SK-N-SH treated with all-trans-retinoic acid at 6 μM for 48 hours (cell line): ENCODE data around the gene NPFFR2.

Experiments used
- ARNTL ChIP-seq: fragments of 450-650 bp; formaldehyde crosslinking; IDR thresholded peaks from 2 replicates; pipeline ENCODE4 v1.5.0; 2020; ENCODE audit warnings: low read depth, mild to moderate bottlenecking, moderate library complexity, borderline replicate concordance
- CREB5 ChIP-seq: fragments of 250-450 bp; sonication (Bioruptor Pico); IDR thresholded peaks from 2 replicates; pipeline ENCODE4 v1.5.1; 2020; ENCODE audit warnings: low read depth, mild to moderate bottlenecking, moderate library complexity
- OSR1 ChIP-seq: fragments of 250-450 bp; sonication (Bioruptor Pico); IDR thresholded peaks from 2 replicates; pipeline ENCODE4 v1.8.0; 2022; ENCODE audit warnings: moderate library complexity, mild to moderate bottlenecking, inconsistent platforms
- RARB ChIP-seq: fragments of 250-450 bp; sonication (Bioruptor Pico); IDR thresholded peaks from 2 replicates; pipeline ENCODE4 v1.8.0; 2021; ENCODE audit warnings: mild to moderate bottlenecking, moderate library complexity
- SNAI2 ChIP-seq: fragments of 250-450 bp; sonication (Bioruptor Pico); IDR thresholded peaks from 2 replicates; pipeline ENCODE4 v1.5.0; 2020; ENCODE audit warnings: mild to moderate bottlenecking, moderate library complexity
- TSHZ2 ChIP-seq: fragments of 250-450 bp; sonication (Bioruptor Pico); IDR thresholded peaks from 2 replicates; pipeline ENCODE4 v1.5.0; 2020; ENCODE audit warnings: mild to moderate bottlenecking, moderate library complexity
- ZNF8 ChIP-seq: fragments of 450-650 bp; formaldehyde crosslinking; IDR thresholded peaks from 2 replicates; pipeline ENCODE4 v1.5.0; 2020; ENCODE audit warnings: mild to moderate bottlenecking, moderate library complexity
- TF ChIP-seq, protein P1 (sequence below): fragments of 250-450 bp; sonication (Bioruptor Pico); IDR thresholded peaks from 2 replicates; pipeline ENCODE4 v1.8.0; 2021; ENCODE audit warnings: low read depth, mild to moderate bottlenecking, moderate library complexity, borderline replicate concordance

- no peak for TF ChIP-seq TSHZ2 (CRISPR knock-in tag)
- TF ChIP-seq OSR1: no peak
- no peak for TF ChIP-seq SNAI2 (CRISPR knock-in tag)
- no peak for TF ChIP-seq CREB5 (CRISPR knock-in tag)
- TF ChIP-seq, protein P1, sequence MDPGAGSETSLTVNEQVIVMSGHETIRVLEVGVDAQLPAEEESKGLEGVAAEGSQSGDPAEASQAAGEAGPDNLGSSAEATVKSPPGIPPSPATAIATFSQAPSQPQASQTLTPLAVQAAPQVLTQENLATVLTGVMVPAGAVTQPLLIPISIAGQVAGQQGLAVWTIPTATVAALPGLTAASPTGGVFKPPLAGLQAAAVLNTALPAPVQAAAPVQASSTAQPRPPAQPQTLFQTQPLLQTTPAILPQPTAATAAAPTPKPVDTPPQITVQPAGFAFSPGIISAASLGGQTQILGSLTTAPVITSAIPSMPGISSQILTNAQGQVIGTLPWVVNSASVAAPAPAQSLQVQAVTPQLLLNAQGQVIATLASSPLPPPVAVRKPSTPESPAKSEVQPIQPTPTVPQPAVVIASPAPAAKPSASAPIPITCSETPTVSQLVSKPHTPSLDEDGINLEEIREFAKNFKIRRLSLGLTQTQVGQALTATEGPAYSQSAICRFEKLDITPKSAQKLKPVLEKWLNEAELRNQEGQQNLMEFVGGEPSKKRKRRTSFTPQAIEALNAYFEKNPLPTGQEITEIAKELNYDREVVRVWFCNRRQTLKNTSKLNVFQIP: no peak
- TF ChIP-seq RARB (CRISPR knock-in tag): no peak
- TF ChIP-seq ARNTL (CRISPR knock-in tag): no peak
- no peak for TF ChIP-seq ZNF8 (CRISPR knock-in tag)
These were observed 96.9 kb downstream of the NPFFR2 start for GRCh38 chr4:72128741-72129140.
